K562 (cell line): Measurements from ENCODE around the gene PACSIN1. TPM values are rescaled to one million over a fixed set of nuclear protein-coding genes. Genes with fewer than 3 reads are reported as not detected.
A peak's percentile ranks its signal among the peaks of the same experiment; 100 is the strongest.

Experiments used
- BRCA1 ChIP-seq, 2 experiments: fragments of 450-650 bp in 1 of 2; sonication (generic) in 1 of 2; formaldehyde crosslinking in 1 of 2; IDR thresholded peaks; 2 replicates each; pipeline versions ENCODE4 v1.5.0 to v1.6.1; 2017 to 2020; ENCODE audit warnings: mild to moderate bottlenecking in 1 of 2, missing genetic modification reagents in 1 of 2
- ESRRB ChIP-seq: fragments of 250-450 bp; sonication (Bioruptor Pico); IDR thresholded peaks from 2 replicates; pipeline ENCODE4 v1.5.0; 2020; ENCODE audit warnings: mild to moderate bottlenecking, moderate library complexity, borderline replicate concordance
- ETV5 ChIP-seq: sonication (generic); formaldehyde crosslinking; IDR thresholded peaks from 2 replicates; pipeline ENCODE4 v1.4.0; 2020; ENCODE audit warnings: low read depth, mild to moderate bottlenecking, missing genetic modification reagents
- FOXM1 ChIP-seq, 2 experiments: fragments of 450-650 bp in 1 of 2; sonication (generic) in 1 of 2; formaldehyde crosslinking in 1 of 2; IDR thresholded peaks; 2 replicates each; pipeline versions ENCODE4 v1.6.1 to v1.9.0; 2017 to 2022; ENCODE audit warnings: low read depth in 2 of 2, mild to moderate bottlenecking in 2 of 2, missing genetic modification reagents in 1 of 2, moderate library complexity in 1 of 2
- JUND ChIP-seq, 2 experiments: IDR thresholded peaks; 2 replicates in 1 of 2; 3 replicates in 1 of 2; pipeline ENCODE4 v1.6.1; 2011; ENCODE audit warnings: borderline replicate concordance in 2 of 2, low read depth in 2 of 2, low read length in 2 of 2, improper control_type of control experiment in 1 of 2, missing biosample characterization in 1 of 2, missing genetic modification characterization in 1 of 2, missing genetic modification reagents in 1 of 2
- NCOA4 ChIP-seq: fragments of 450-650 bp; IDR thresholded peaks from 2 replicates; pipeline ENCODE4 v1.6.1; 2018; ENCODE audit warnings: mild to moderate bottlenecking; ENCODE audit not compliant: partially characterized antibody
- PHF20 ChIP-seq: fragments of 450-650 bp; IDR thresholded peaks from 2 replicates; pipeline ENCODE4 v1.6.1; 2018; ENCODE audit not compliant: partially characterized antibody
- PPARD ChIP-seq: fragments of 250-450 bp; sonication (Bioruptor Pico); IDR thresholded peaks from 2 replicates; pipeline ENCODE4 v1.8.0; 2022; ENCODE audit warnings: inconsistent platforms, mild to moderate bottlenecking, moderate library complexity
- TCF3 ChIP-seq: sonication (generic); formaldehyde crosslinking; IDR thresholded peaks from 2 replicates; pipeline ENCODE4 v1.4.0; 2020; ENCODE audit warnings: mild to moderate bottlenecking, missing genetic modification reagents
- TCF7 ChIP-seq: sonication (generic); IDR thresholded peaks from 2 replicates; pipeline ENCODE4 v1.6.1; 2016; ENCODE audit warnings: antibody characterized with exemption, borderline replicate concordance
- ZBTB17 ChIP-seq: fragments of 450-650 bp; formaldehyde crosslinking; IDR thresholded peaks from 2 replicates; pipeline ENCODE4 v1.4.0; 2020; ENCODE audit warnings: mild to moderate bottlenecking
- ZSCAN29 ChIP-seq: fragments of 450-650 bp; IDR thresholded peaks from 2 replicates; pipeline ENCODE4 v1.6.1; 2017
- polyA plus RNA-seq, 8 experiments: library from polyadenylated mRNA; depleted of rRNA in 4 of 8; stranded (reverse) in 5 of 8; unstranded in 3 of 8; fragments of >200 nt; fragmentation: Nextera tagmentation in 2 of 8; fragmentation: Illumina TruSeq in 1 of 8; extraction: Ambion mirVana in 2 of 8; extraction: Trizol in 1 of 8; gene quantifications; 2 replicates each; pipeline versions ENCODE4 v1.2.1 to v1.2.3, GENCODE V29; 2011 to 2014; ENCODE audit warnings: inconsistent platforms in 1 of 8, missing spikeins in 1 of 8
- total RNA-seq, 7 experiments: library from RNA; depleted of rRNA in 6 of 7; stranded (reverse); fragments of >200 nt in 6 of 7; fragmentation: Illumina TruSeq in 2 of 7; extraction: Trizol in 2 of 7; gene quantifications; 2 replicates each; pipeline versions ENCODE4 v1.2.1 to v1.2.3, GENCODE V29; 2011 to 2021; ENCODE audit warnings: low replicate concordance in 1 of 7
- TF ChIP-seq, protein P1 (sequence below): fragments of 450-650 bp; IDR thresholded peaks from 2 replicates; pipeline ENCODE4 v1.6.1; 2017; ENCODE audit warnings: antibody characterized with exemption, mild to moderate bottlenecking
- TF ChIP-seq, protein P2 (sequence below): fragments of 200-800 bp; sonication (Bioruptor generic); IDR thresholded peaks from 2 replicates; pipeline ENCODE4 v1.6.1; 2016; ENCODE audit warnings: missing genetic modification characterization, missing compliant biosample characterization
- TF ChIP-seq, protein P3 (sequence below), 2 experiments: IDR thresholded peaks; 2 replicates each; pipeline ENCODE4 v1.6.1; 2011; ENCODE audit warnings: borderline replicate concordance in 1 of 2, control low read depth in 1 of 2, low read depth in 1 of 2, low read length in 1 of 2, mild to moderate bottlenecking in 1 of 2, mixed read lengths in 1 of 2, moderate library complexity in 1 of 2; ENCODE audit not compliant: insufficient read depth in 1 of 2, insufficient read length in 1 of 2, poor library complexity in 1 of 2, severe bottlenecking in 1 of 2; ENCODE audit errors: extremely low read depth in 1 of 2

Gene PACSIN1
- total and polyA plus RNA-seq, 9 of the 15 experiments (the other 6 are each of a cell fraction or from before 2014, with no cell fraction given), result 0.01 to 1.7 (median 0.45) TPM

DNA sequence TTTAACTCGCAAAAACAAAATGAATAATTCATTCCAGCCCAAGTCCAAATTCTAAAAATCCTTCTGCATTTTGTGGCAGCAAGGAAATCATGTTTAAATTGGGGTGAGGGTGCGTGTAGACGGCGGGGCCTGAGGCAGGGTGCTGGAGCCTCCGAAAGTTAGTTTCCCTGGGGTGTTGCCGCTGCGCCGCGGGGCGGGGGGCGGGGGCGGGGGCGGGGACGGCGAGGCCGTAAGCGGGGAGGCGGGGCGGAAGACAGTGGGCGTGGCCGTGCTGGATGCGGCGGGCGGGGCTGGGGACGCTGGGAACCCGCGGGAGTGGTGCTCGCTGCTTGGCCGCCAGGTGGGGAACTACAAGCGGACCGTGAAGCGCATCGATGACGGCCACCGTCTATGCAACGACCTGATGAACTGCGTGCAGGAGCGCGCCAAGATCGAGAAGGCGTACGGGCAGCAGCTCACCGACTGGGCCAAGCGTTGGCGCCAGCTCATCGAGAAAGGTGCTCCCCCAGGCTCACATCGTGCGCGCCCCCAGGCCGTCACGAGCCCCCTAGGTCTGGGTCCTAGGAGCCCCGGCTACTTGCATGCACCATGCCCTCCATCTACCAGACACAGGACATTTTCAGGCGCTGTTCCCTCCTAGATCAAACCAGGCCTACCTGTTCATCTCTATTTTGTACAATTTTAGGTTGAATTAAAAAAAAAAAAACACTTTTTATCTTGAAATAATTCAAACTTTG is 61.3 kb downstream of the PACSIN1 start (continued):
- TF ChIP-seq, protein P1, sequence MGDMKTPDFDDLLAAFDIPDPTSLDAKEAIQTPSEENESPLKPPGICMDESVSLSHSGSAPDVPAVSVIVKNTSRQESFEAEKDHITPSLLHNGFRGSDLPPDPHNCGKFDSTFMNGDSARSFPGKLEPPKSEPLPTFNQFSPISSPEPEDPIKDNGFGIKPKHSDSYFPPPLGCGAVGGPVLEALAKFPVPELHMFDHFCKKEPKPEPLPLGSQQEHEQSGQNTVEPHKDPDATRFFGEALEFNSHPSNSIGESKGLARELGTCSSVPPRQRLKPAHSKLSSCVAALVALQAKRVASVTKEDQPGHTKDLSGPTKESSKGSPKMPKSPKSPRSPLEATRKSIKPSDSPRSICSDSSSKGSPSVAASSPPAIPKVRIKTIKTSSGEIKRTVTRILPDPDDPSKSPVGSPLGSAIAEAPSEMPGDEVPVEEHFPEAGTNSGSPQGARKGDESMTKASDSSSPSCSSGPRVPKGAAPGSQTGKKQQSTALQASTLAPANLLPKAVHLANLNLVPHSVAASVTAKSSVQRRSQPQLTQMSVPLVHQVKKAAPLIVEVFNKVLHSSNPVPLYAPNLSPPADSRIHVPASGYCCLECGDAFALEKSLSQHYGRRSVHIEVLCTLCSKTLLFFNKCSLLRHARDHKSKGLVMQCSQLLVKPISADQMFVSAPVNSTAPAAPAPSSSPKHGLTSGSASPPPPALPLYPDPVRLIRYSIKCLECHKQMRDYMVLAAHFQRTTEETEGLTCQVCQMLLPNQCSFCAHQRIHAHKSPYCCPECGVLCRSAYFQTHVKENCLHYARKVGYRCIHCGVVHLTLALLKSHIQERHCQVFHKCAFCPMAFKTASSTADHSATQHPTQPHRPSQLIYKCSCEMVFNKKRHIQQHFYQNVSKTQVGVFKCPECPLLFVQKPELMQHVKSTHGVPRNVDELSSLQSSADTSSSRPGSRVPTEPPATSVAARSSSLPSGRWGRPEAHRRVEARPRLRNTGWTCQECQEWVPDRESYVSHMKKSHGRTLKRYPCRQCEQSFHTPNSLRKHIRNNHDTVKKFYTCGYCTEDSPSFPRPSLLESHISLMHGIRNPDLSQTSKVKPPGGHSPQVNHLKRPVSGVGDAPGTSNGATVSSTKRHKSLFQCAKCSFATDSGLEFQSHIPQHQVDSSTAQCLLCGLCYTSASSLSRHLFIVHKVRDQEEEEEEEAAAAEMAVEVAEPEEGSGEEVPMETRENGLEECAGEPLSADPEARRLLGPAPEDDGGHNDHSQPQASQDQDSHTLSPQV, result peak; percentile 17; the same call in 1 of the 2 replicates
- peak; percentile 88 for TF ChIP-seq ZSCAN29
- no peak for TF ChIP-seq BRCA1 (IDR thresholded peaks at IDR 0.05)
- no peak for TF ChIP-seq BRCA1 (CRISPR knock-in tag; IDR thresholded peaks at IDR 0.05)
- no peak for TF ChIP-seq PHF20
- no peak for TF ChIP-seq PPARD (CRISPR knock-in tag)
- TF ChIP-seq, protein P2, sequence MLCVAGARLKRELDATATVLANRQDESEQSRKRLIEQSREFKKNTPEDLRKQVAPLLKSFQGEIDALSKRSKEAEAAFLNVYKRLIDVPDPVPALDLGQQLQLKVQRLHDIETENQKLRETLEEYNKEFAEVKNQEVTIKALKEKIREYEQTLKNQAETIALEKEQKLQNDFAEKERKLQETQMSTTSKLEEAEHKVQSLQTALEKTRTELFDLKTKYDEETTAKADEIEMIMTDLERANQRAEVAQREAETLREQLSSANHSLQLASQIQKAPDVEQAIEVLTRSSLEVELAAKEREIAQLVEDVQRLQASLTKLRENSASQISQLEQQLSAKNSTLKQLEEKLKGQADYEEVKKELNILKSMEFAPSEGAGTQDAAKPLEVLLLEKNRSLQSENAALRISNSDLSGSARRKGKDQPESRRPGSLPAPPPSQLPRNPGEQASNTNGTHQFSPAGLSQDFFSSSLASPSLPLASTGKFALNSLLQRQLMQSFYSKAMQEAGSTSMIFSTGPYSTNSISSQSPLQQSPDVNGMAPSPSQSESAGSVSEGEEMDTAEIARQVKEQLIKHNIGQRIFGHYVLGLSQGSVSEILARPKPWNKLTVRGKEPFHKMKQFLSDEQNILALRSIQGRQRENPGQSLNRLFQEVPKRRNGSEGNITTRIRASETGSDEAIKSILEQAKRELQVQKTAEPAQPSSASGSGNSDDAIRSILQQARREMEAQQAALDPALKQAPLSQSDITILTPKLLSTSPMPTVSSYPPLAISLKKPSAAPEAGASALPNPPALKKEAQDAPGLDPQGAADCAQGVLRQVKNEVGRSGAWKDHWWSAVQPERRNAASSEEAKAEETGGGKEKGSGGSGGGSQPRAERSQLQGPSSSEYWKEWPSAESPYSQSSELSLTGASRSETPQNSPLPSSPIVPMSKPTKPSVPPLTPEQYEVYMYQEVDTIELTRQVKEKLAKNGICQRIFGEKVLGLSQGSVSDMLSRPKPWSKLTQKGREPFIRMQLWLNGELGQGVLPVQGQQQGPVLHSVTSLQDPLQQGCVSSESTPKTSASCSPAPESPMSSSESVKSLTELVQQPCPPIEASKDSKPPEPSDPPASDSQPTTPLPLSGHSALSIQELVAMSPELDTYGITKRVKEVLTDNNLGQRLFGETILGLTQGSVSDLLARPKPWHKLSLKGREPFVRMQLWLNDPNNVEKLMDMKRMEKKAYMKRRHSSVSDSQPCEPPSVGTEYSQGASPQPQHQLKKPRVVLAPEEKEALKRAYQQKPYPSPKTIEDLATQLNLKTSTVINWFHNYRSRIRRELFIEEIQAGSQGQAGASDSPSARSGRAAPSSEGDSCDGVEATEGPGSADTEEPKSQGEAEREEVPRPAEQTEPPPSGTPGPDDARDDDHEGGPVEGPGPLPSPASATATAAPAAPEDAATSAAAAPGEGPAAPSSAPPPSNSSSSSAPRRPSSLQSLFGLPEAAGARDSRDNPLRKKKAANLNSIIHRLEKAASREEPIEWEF (CRISPR knock-in tag), result no peak
- no peak; the same call in 1 of the 2 replicates for TF ChIP-seq TCF7
- peak; percentile 74 for TF ChIP-seq JUND (IDR thresholded peaks at IDR 0.05; ENCODE audit: borderline replicate concordance, low read depth, low read length)
- TF ChIP-seq JUND (tag; IDR thresholded peaks at IDR 0.05; ENCODE audit: borderline replicate concordance, low read depth, low read length), result peak; percentile 45; the same call in 1 of the 3 replicates
- no peak for TF ChIP-seq ETV5 (CRISPR knock-in tag)
- TF ChIP-seq, protein P3, sequence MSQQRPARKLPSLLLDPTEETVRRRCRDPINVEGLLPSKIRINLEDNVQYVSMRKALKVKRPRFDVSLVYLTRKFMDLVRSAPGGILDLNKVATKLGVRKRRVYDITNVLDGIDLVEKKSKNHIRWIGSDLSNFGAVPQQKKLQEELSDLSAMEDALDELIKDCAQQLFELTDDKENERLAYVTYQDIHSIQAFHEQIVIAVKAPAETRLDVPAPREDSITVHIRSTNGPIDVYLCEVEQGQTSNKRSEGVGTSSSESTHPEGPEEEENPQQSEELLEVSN (IDR thresholded peaks at IDR 0.05; ENCODE audit: borderline replicate concordance in 1 of 2, extremely low read depth in 1 of 2, insufficient read depth in 1 of 2, insufficient read length in 1 of 2, low read depth in 1 of 2, low read length in 1 of 2, poor library complexity in 1 of 2, severe bottlenecking in 1 of 2), result peak; percentile 88 to 92
- TF ChIP-seq ESRRB (CRISPR knock-in tag), result no peak
- no peak for TF ChIP-seq NCOA4
- 0 out of 2 replicates have a peak, but pooled peaks have one; percentile 45 for TF ChIP-seq TCF3 (CRISPR knock-in tag)
- no peak for TF ChIP-seq FOXM1 (IDR thresholded peaks at IDR 0.05; ENCODE audit: low read depth)
- 0 out of 2 replicates have a peak, but pooled peaks have one; percentile 59 for TF ChIP-seq FOXM1 (CRISPR knock-in tag; IDR thresholded peaks at IDR 0.05; ENCODE audit: low read depth)
- 0 out of 2 replicates have a peak, but pooled peaks have one; percentile 58 for TF ChIP-seq ZBTB17 (CRISPR knock-in tag)
